C4-2B (cell line): ENCODE results near the gene ZNF32.

ENCODE experiments used
- H3K27ac ChIP-seq: fragments of 450-650 bp; 2 replicates; pipeline ENCODE4 v1.5.1; 2017
- CTCF ChIP-seq: fragments of 450-650 bp; conservative IDR thresholded peaks from 2 replicates; pipeline ENCODE4 v1.5.1; 2017; ENCODE audit warnings: mild to moderate bottlenecking
- ZFX ChIP-seq: fragments of 450-650 bp; IDR thresholded peaks from 2 replicates; pipeline ENCODE4 v1.6.1; 2017

The ZNF32 gene

GRCh38 chr10:43686414-43686813, 37.7 kb upstream of the ZNF32 start:
- H3K27ac ChIP-seq: no peak overlapping the region
- no peak for TF ChIP-seq ZFX
- peak; percentile 23 for TF ChIP-seq CTCF

- H3K27ac ChIP-seq: no peak overlapping the region
- TF ChIP-seq ZFX: no peak
- no peak for TF ChIP-seq CTCF
Measured at GRCh38 chr10:43685744-43686143, 37.1 kb upstream of the ZNF32 start.

DNA sequence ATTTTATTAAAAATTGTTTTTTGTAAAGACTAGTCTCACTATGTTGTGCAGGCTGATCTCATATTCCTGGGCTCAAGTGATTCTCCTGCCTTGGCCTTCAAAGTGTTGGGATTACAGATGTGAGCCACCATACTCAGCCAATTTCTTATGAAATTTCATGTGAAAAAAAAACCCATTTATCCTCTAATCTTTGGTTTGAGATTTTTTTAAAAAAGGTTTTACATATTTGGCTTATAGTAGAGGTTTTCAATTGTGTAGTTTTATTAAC, 35.5 kb upstream of the ZNF32 start:
- no peak for TF ChIP-seq CTCF
- no peak for TF ChIP-seq ZFX
- no peak overlapping the region for H3K27ac ChIP-seq

DNA sequence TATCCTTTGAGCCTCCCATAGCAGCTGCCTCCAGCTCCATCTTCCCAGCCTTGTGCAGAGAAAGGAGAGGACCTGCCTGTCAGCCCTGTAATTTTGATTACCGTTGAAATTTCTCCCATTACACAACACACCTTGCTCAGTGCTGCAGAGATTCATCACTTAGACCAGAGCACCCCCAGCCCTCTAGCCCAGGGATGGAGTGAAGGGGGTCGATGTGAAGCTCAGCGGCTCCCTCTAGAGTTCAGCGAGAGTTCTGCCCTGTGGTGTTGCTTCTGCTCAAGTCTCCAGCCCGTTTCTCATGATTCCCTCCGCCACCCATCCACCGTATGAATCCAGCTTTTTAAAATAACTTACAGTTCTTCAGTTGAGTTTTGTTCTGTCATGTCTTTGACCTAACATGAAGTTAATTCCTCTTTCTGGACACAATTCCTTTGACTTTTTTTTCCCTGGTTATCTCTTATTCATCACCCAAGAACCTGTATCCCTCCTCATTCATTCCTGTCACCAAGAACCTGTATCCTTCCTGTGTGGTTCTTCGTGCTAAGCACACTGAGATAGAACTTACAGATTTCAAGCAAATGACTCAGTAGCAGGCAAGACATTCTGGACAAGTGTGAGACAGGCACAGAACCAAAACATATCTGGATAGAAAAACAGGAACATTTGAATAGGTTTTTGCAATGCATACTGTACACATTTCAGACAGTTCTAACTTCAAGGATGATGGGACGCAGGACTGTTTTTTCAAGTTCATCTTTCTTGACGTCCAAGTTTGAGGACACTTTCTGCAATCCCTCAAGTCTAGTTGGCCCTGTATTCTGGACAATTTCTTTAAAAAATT, 35.0 kb upstream of the ZNF32 start:
- H3K27ac ChIP-seq: no peak overlapping the region
- TF ChIP-seq ZFX (no peak), CTCF (peak; percentile 75)

GRCh38 chr10:43682956-43683355, 34.3 kb upstream of the ZNF32 start:
- no peak for TF ChIP-seq ZFX
- no peak for TF ChIP-seq CTCF
- no peak overlapping the region for H3K27ac ChIP-seq

DNA sequence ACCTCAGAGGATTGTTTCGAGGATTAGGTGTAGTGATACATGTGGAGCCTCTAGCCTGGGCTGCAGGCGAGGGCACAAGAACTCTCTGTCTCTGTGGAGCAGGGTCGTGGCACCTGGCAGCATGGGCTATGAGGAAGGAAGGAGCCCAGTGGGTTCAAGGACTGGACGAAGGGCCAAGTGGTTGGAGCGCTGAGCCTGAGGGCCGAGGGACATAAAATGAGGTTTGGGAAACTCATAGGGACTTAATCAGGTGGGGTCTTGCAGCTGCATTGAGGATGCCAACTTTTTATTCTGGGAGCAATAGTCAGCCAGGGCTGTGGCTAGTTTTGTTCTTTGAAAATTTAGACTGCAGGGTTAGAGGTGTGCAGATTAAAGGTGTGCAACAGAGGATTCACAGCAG, 33.0 kb upstream of the ZNF32 start:
- no peak overlapping the region for H3K27ac ChIP-seq
- TF ChIP-seq ZFX: no peak
- no peak for TF ChIP-seq CTCF

DNA sequence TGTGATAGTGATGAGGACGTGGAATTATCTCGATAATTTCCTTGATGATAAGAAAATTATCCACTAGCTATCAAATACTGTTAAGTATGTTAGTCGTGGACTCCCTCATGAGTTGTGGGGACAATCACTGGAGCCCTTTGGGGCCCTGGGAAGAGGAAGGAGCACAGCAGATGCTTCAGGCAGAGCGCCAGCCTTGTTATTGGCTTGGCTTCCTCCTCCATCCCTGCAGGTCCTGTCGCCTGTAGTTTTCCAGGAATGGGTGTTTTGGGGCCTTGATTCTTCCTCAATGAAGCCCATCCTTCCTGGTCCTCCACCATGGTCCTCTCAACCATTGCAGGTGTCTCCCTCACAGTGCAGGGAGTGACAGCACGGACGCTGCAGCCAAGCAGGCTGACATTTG, 32.5 kb upstream of the ZNF32 start:
- no peak overlapping the region for H3K27ac ChIP-seq
- TF ChIP-seq ZFX (no peak), CTCF (no peak)
